SK-N-SH (cell line): ENCODE measurements around the gene PUSL1. TPM values are rescaled to one million over a fixed set of nuclear protein-coding genes. Genes with fewer than 3 reads are reported as not detected.

Experiments used
- CTCF ChIA-PET: fragments of 300-600, 350-600 bp; formaldehyde crosslinking; extraction: SDS; loops from one replicate; lab custom pipeline; 2021; lab: Yijun Ruan, JAX
- POLR2A ChIA-PET: fragments of 350-600 bp; sonication (Branson Sonifier 250); formaldehyde crosslinking; extraction: SDS; loops from one replicate; lab custom pipeline; 2020; ENCODE audit warnings: antibody characterized with exemption, inconsistent platforms; lab: Yijun Ruan, JAX
- DNase-seq: peaks from one replicate; pipeline ENCODE4 v3.0.0; 2012
- H2AFZ ChIP-seq: fragments of 200-600 bp; sonication (generic); 2 replicates; pipeline ENCODE4 v1.8.1; 2016; ENCODE audit warnings: antibody characterized with exemption, mild to moderate bottlenecking, low read depth
- H3F3A ChIP-seq: fragments of 200-600 bp; sonication (generic); replicated peaks from 2 replicates; pipeline ENCODE3; 2016; ENCODE audit warnings: antibody characterized with exemption, mild to moderate bottlenecking; ENCODE audit not compliant: insufficient read depth
- H3K27ac ChIP-seq, 2 experiments: fragments of 200-500 bp in 1 of 2; fragments of 200-600 bp in 1 of 2; sonication (Bioruptor generic) in 1 of 2; sonication (generic), shearing (Covaris generic) in 1 of 2; 2 replicates each; pipeline versions ENCODE4 v1.5.1 to v1.6.1; 2014 to 2016; ENCODE audit warnings: low read depth in 2 of 2, inconsistent platforms in 1 of 2, low read length in 1 of 2, mild to moderate bottlenecking in 1 of 2, mixed read lengths in 1 of 2
- H3K27me3 ChIP-seq: fragments of 200-600 bp; sonication (generic), shearing (Covaris generic); 2 replicates; pipeline ENCODE4 v1.6.1; 2016; ENCODE audit warnings: mixed run types; ENCODE audit not compliant: insufficient read depth
- H3K36me3 ChIP-seq, 2 experiments: fragments of 200-500 bp in 1 of 2; fragments of 200-600 bp in 1 of 2; sonication (Bioruptor generic) in 1 of 2; sonication (generic) in 1 of 2; replicated peaks in 1 of 2; 2 replicates each; pipeline versions ENCODE3 to v1.5.1; 2014 to 2016; ENCODE audit warnings: low read length in 1 of 2, mild to moderate bottlenecking in 1 of 2; ENCODE audit not compliant: insufficient read depth in 2 of 2, control insufficient read depth in 1 of 2
- H3K4me1 ChIP-seq, 2 experiments: fragments of 200-500 bp in 1 of 2; fragments of 200-600 bp in 1 of 2; sonication (Bioruptor generic) in 1 of 2; sonication (generic), shearing (Covaris generic) in 1 of 2; 2 replicates each; pipeline versions ENCODE4 v1.5.1 to v1.6.1; 2014 to 2016; ENCODE audit warnings: low read depth in 1 of 2, low read length in 1 of 2, mixed run types in 1 of 2; ENCODE audit not compliant: insufficient read depth in 2 of 2, control insufficient read depth in 1 of 2
- H3K4me2 ChIP-seq: fragments of 200-600 bp; sonication (generic), shearing (Covaris generic); 2 replicates; pipeline ENCODE4 v1.6.1; 2017; ENCODE audit warnings: mixed run types
- H3K4me3 ChIP-seq, 2 experiments: fragments of 200-500 bp in 1 of 2; fragments of 200-600 bp in 1 of 2; sonication (Bioruptor generic) in 1 of 2; sonication (generic), shearing (Covaris generic) in 1 of 2; 2 replicates each; pipeline versions ENCODE4 v1.5.1 to v1.8.1; 2014 to 2016; ENCODE audit warnings: low read depth in 2 of 2, inconsistent platforms in 1 of 2, low read length in 1 of 2, mild to moderate bottlenecking in 1 of 2, mixed read lengths in 1 of 2, moderate library complexity in 1 of 2
- H3K79me2 ChIP-seq: fragments of 200-600 bp; sonication (generic); 2 replicates; pipeline ENCODE4 v1.8.1; 2017; ENCODE audit warnings: mild to moderate bottlenecking; ENCODE audit not compliant: insufficient read depth
- H3K9ac ChIP-seq: fragments of 200-600 bp; sonication (generic); 2 replicates; pipeline ENCODE4 v1.6.1; 2017; ENCODE audit warnings: mixed run types
- H3K9me2 ChIP-seq: fragments of 200-600 bp; sonication (generic); 2 replicates; pipeline ENCODE4 v1.6.1; 2017; ENCODE audit warnings: mixed run types
- H3K9me3 ChIP-seq: fragments of 200-600 bp; sonication (generic); 2 replicates; pipeline ENCODE4 v1.6.1; 2017; ENCODE audit warnings: mixed run types, mild to moderate bottlenecking, moderate library complexity
- H4K20me1 ChIP-seq: fragments of 200-600 bp; sonication (generic); 2 replicates; pipeline ENCODE4 v1.6.1; 2017; ENCODE audit warnings: mild to moderate bottlenecking, mixed run types; ENCODE audit not compliant: insufficient read depth
- CHD2 ChIP-seq: fragments of 150-350 bp; IDR thresholded peaks from 2 replicates; pipeline ENCODE4 v1.6.1; 2018; ENCODE audit warnings: low read length; ENCODE audit not compliant: partially characterized antibody
- ELF1 ChIP-seq: IDR thresholded peaks from 2 replicates; pipeline ENCODE4 v1.4.0; 2012
- EZH2phosphoT487 ChIP-seq: fragments of 200-600 bp; sonication (generic); IDR thresholded peaks from 2 replicates; pipeline ENCODE4 v1.6.1; 2017; ENCODE audit warnings: low read depth, mixed run types, mild to moderate bottlenecking, antibody characterized with exemption, moderate library complexity, borderline replicate concordance
- FOSL2 ChIP-seq: IDR thresholded peaks from 2 replicates; pipeline ENCODE4 v1.4.0; 2012; ENCODE audit warnings: low read depth, mild to moderate bottlenecking, moderate library complexity, borderline replicate concordance
- FOXJ3 ChIP-seq: sonication (generic); formaldehyde crosslinking; IDR thresholded peaks from 2 replicates; pipeline ENCODE4 v1.5.1; 2020; ENCODE audit warnings: mild to moderate bottlenecking, missing genetic modification reagents
- IRF3 ChIP-seq: fragments of 150-350 bp; IDR thresholded peaks from 2 replicates; pipeline ENCODE4 v1.6.1; 2016; ENCODE audit warnings: mild to moderate bottlenecking, low read depth, low read length
- MXI1 ChIP-seq: IDR thresholded peaks from 2 replicates; pipeline ENCODE4 v1.6.1; 2012; ENCODE audit warnings: mild to moderate bottlenecking, low read depth, low read length, improper control_type of control experiment
- NRF1 ChIP-seq: IDR thresholded peaks from 2 replicates; pipeline ENCODE4 v1.6.1; 2012; ENCODE audit warnings: low read depth, mild to moderate bottlenecking, low read length
- POLR2AphosphoS5 ChIP-seq: IDR thresholded peaks from 2 replicates; pipeline ENCODE4 v1.6.1; 2012; ENCODE audit warnings: low read depth, low read length
- REST ChIP-seq: IDR thresholded peaks from 2 replicates; pipeline ENCODE4 v1.6.1; 2012; ENCODE audit warnings: mild to moderate bottlenecking, low read depth, low read length, moderate library complexity
- SIN3A ChIP-seq: IDR thresholded peaks from 2 replicates; pipeline ENCODE4 v1.6.1; 2012; ENCODE audit warnings: low read depth, mild to moderate bottlenecking, low read length, moderate library complexity, borderline replicate concordance
- YY1 ChIP-seq: IDR thresholded peaks from 2 replicates; pipeline ENCODE4 v1.4.0; 2012; ENCODE audit warnings: low read depth, mild to moderate bottlenecking
- whole genome bisulfite sequencing: methylation state at CpG from one replicate; pipeline ENCODE4 v1.1.6; 2017; ENCODE audit warnings: low lambda C conversion rate; 5-methylcytosine and 5-hydroxymethylcytosine counted together
- polyA plus RNA-seq, 3 experiments: library from polyadenylated mRNA; depleted of rRNA; stranded (reverse); fragments of >200 nt; gene quantifications; 2 replicates each; pipeline ENCODE4 v1.2.3, GENCODE V29; 2012
- TF ChIP-seq, protein P1 (sequence below): IDR thresholded peaks from 2 replicates; pipeline ENCODE4 v1.4.0; 2012; ENCODE audit warnings: low read depth, borderline replicate concordance
- TF ChIP-seq, protein P2 (sequence below): fragments of 150-350 bp; IDR thresholded peaks from 2 replicates; pipeline ENCODE4 v1.6.1; 2017; ENCODE audit warnings: antibody characterized with exemption, low read length, low read depth, borderline replicate concordance

PUSL1 gene
- polyA plus RNA-seq, 1 of the 3 experiments (the other 2 are of a cell fraction): 19.0 TPM

GRCh38 chr1:1326075-1326605 is 17.7 kb downstream of the PUSL1 start:
- no peaks in the 10 kb centered on the region for H3K9me2 ChIP-seq
- H3F3A ChIP-seq: peaks cover 5% of the 10 kb centered on the region
- H3K9me3 ChIP-seq: no peaks in the 10 kb centered on the region
- H4K20me1 ChIP-seq: peaks cover 20% of the 10 kb centered on the region
- H3K36me3 ChIP-seq: peaks cover 0 to 23% of the 10 kb centered on the region in 2 experiments
- H3K4me3 ChIP-seq: peak overlapping the region; percentile 74 to 80; a peak in 2 of 4 replicates
- POLR2A ChIA-PET: no interaction called here
- H3K27me3 ChIP-seq: no peaks in the 10 kb centered on the region
- CTCF ChIA-PET: interaction anchor here (1.0 to 1.6 kb wide), 5 partner anchors 19 to 46 kb away, joined by 3 to 5 read pairs (median 3); no protein-coding TSS in a partner anchor
- no peak for TF ChIP-seq MXI1
- no peak for TF ChIP-seq NRF1
- no peak for TF ChIP-seq REST
- TF ChIP-seq CHD2: no peak
- no peak for TF ChIP-seq YY1
- TF ChIP-seq, protein P1, sequence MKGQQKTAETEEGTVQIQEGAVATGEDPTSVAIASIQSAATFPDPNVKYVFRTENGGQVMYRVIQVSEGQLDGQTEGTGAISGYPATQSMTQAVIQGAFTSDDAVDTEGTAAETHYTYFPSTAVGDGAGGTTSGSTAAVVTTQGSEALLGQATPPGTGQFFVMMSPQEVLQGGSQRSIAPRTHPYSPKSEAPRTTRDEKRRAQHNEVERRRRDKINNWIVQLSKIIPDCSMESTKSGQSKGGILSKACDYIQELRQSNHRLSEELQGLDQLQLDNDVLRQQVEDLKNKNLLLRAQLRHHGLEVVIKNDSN: no peak
- TF ChIP-seq, protein P2, sequence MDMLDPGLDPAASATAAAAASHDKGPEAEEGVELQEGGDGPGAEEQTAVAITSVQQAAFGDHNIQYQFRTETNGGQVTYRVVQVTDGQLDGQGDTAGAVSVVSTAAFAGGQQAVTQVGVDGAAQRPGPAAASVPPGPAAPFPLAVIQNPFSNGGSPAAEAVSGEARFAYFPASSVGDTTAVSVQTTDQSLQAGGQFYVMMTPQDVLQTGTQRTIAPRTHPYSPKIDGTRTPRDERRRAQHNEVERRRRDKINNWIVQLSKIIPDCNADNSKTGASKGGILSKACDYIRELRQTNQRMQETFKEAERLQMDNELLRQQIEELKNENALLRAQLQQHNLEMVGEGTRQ: no peak
- TF ChIP-seq FOXJ3 (CRISPR knock-in tag): no peak
- no peak for TF ChIP-seq EZH2phosphoT487
- TF ChIP-seq ELF1: no peak
- no peak for TF ChIP-seq FOSL2
- TF ChIP-seq SIN3A: no peak
- no peak for TF ChIP-seq IRF3
- no peak for TF ChIP-seq POLR2AphosphoS5
- peaks cover 49% of the 10 kb centered on the region for H3K79me2 ChIP-seq
- no peak overlapping the region for H2AFZ ChIP-seq
- WGBS: 74% methylated on average over 8 of the region's 8 CpGs
- peak overlapping the region; percentile 80; the same call in 1 of the 2 replicates for H3K9ac ChIP-seq
- no peak overlapping the region for H3K27ac ChIP-seq
- H3K4me2 ChIP-seq: 0 out of 2 replicates have a peak overlapping the region, but pooled peaks have one; percentile 95
- peaks cover 0 to 38% of the 10 kb centered on the region in 2 experiments; a peak in 1 of 4 replicates for H3K4me1 ChIP-seq
- no peak for DNase-seq
